Measurements from ENCODE around the gene LMBR1.

Gene LMBR1

GRCh38 chr7:156829669-156830336 lies 63.2 kb downstream of the LMBR1 start:
- no peak overlapping the region for H3K4me3 ChIP-seq (ENCODE audit: low read depth, low read length)
- TF ChIP-seq CTCF (IDR thresholded peaks at IDR 0.05; ENCODE audit: insufficient read depth, low read depth, low read length, missing control alignments) = no peak
- no peak for DNase-seq (ENCODE audit: low read depth)

- no peak overlapping the region for H3K4me3 ChIP-seq (ENCODE audit: low read depth, low read length)
- peak; percentile 27 for TF ChIP-seq CTCF (IDR thresholded peaks at IDR 0.05; ENCODE audit: insufficient read depth, low read depth, low read length, missing control alignments)
- DNase-seq (ENCODE audit: low read depth) = peak; percentile 18
These were observed 65.3 kb downstream of the LMBR1 start for GRCh38 chr7:156827587-156828203.

DNA sequence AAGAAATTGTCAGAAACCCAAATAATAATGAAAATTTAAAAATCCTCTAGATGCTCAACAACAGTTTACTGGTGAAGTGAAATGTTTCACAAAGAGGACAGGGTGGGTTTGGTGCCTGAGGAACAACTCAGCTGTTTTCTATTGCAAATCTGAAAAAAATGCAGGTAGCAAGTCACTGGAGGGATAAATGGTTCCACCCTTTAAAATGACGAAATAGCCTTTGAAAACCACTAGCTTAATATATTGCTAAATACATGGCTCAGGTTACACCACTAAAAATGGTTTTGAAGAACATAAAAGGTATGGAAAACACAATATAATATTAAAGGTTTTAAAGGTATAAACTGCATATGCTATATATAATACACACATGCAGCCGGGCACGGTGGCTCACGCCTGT lies 69.5 kb downstream of the LMBR1 start:
- DNase-seq (ENCODE audit: low read depth) = no peak
- no peak overlapping the region for H3K4me3 ChIP-seq (ENCODE audit: low read depth, low read length)
- TF ChIP-seq CTCF (IDR thresholded peaks at IDR 0.05; ENCODE audit: insufficient read depth, low read depth, low read length, missing control alignments) = no peak

GRCh38 chr7:156820445-156821063 lies 72.4 kb downstream of the LMBR1 start:
- peak; percentile 6 for DNase-seq (ENCODE audit: low read depth)
- H3K4me3 ChIP-seq (ENCODE audit: low read depth, low read length) = no peak overlapping the region
- peak; percentile 31 for TF ChIP-seq CTCF (IDR thresholded peaks at IDR 0.05; ENCODE audit: insufficient read depth, low read depth, low read length, missing control alignments)

DNA sequence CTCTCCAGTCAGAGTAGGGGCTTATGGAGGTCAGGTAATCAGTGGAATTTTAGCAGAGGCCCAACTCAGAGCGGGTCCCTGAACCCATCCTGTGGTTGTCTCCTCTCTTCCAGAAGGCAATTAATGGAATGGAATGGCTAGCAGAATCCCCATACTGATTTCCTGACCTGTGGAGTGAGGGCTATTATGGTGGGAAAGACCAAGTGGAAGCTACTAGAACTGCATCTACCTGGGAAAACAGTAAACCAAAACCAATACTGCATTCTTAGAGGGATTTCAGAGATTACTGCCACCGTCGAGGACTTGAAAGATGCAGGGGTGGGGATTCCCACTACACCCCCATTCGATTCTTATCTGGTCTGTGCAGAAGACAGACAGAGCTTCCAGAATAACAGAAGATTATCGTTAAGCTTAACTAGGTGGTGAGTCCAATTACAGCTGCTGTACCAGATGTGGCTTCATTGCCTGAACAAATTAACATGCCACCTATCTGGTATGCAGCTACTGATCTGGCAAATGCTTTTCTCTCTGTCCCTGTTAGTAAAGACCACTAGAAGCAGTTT lies 73.2 kb downstream of the LMBR1 start:
- no peak overlapping the region for H3K4me3 ChIP-seq (ENCODE audit: low read depth, low read length)
- TF ChIP-seq CTCF (IDR thresholded peaks at IDR 0.05; ENCODE audit: insufficient read depth, low read depth, low read length, missing control alignments) = no peak
- DNase-seq (ENCODE audit: low read depth) = no peak

- no peak overlapping the region for H3K4me3 ChIP-seq (ENCODE audit: low read depth, low read length)
- no peak for TF ChIP-seq CTCF (IDR thresholded peaks at IDR 0.05; ENCODE audit: insufficient read depth, low read depth, low read length, missing control alignments)
- no peak for DNase-seq (ENCODE audit: low read depth)
These were observed 74.8 kb downstream of the LMBR1 start for GRCh38 chr7:156818133-156818532.

Measured in GM12865 (cell line).